Activated T-cell treated with anti-CD3 and anti-CD28 coated beads, Interleukin-2, amount 50 U/mL, for 72 hours (primary cell): Measurements from ENCODE around the gene TMEM63B. TPM values are rescaled to one million over a fixed set of nuclear protein-coding genes. Genes with fewer than 3 reads are reported as not detected.

ENCODE experiments used
- ATAC-seq, 2 donors: fragments of 150-1000 bp; cut with Tn5 transposase; replicated peaks in 1 of 2; 2 replicates each; pipeline ENCODE4 v1.10.0; 2021; ENCODE audit warnings: moderate library complexity in 2 of 2, mild to moderate bottlenecking in 1 of 2
- DNase-seq, 2 donors: peaks; one replicate each; pipeline ENCODE4 v3.0.0; 2021 to 2022; ENCODE audit warnings: mixed read lengths in 1 of 2
- H3K27ac Mint-ChIP-seq: one replicate; pipeline ENCODE4 v1.8.0; 2022; ENCODE audit warnings: mild to moderate bottlenecking, moderate library complexity, mixed read lengths
- H3K27me3 Mint-ChIP-seq: one replicate; pipeline ENCODE4 v1.8.0; 2022; ENCODE audit warnings: low read depth, mixed read lengths
- H3K36me3 Mint-ChIP-seq, 2 donors: one replicate each; pipeline ENCODE4 v1.8.0; 2022; ENCODE audit warnings: mixed read lengths in 2 of 2, mild to moderate bottlenecking in 1 of 2; ENCODE audit not compliant: insufficient read depth in 2 of 2
- H3K4me1 Mint-ChIP-seq: one replicate; pipeline ENCODE4 v1.8.0; 2022; ENCODE audit warnings: low read depth, mixed read lengths
- H3K4me3 Mint-ChIP-seq, 2 donors: one replicate each; pipeline ENCODE4 v1.8.0; 2022; ENCODE audit warnings: mild to moderate bottlenecking in 2 of 2, mixed read lengths in 2 of 2, moderate library complexity in 2 of 2
- H3K9me3 Mint-ChIP-seq, 2 donors: one replicate each; pipeline ENCODE4 v1.8.0; 2022; ENCODE audit warnings: mixed read lengths in 2 of 2
- total RNA-seq, 2 donors: library from RNA; stranded (reverse); gene quantifications; one replicate each; pipeline ENCODE4 v1.2.3, GENCODE V29; 2022

The TMEM63B gene
- total RNA-seq, 2 donors from 2014 or later = 16.3 to 17.9 TPM

- Mint-ChIP-seq H3K27ac (peak overlapping the region; percentile 12), H3K4me3 (no peak overlapping the region)
Observed at GRCh38 chr6:44115866-44116265, 11.5 kb upstream of the TMEM63B start.

GRCh38 chr6:44116641-44117382, 10.5 kb upstream of the TMEM63B start:
- Mint-ChIP-seq H3K4me1 (peaks cover 48% of the 10 kb centered on the region), H3K27ac (no peak overlapping the region), H3K4me3 (no peak overlapping the region), H3K9me3 (no peaks in the 10 kb centered on the region), H3K36me3 (peaks cover 0 to 10% of the 10 kb centered on the region in 2 donors), H3K27me3 (no peaks in the 10 kb centered on the region)
- ATAC-seq (peak in 1 of 2 donors; percentile 38), DNase-seq (no peak)

More at GRCh38 chr6:44115866-44116265, 11.5 kb upstream of the TMEM63B start:
- Mint-ChIP-seq H3K27me3 (no peaks in the 10 kb centered on the region), H3K36me3 (peaks cover 2 to 16% of the 10 kb centered on the region in 2 donors), H3K4me1 (peaks cover 39% of the 10 kb centered on the region), H3K9me3 (no peaks in the 10 kb centered on the region)
- DNase-seq (no peak), ATAC-seq (no peak)

- Mint-ChIP-seq H3K4me1 (peaks cover 54% of the 10 kb centered on the region), H3K27ac (no peak overlapping the region), H3K4me3 (no peak overlapping the region), H3K36me3 (peaks cover 0 to 5% of the 10 kb centered on the region in 2 donors), H3K27me3 (no peaks in the 10 kb centered on the region), H3K9me3 (no peaks in the 10 kb centered on the region)
- no peak for ATAC-seq
- DNase-seq = no peak
Observed at GRCh38 chr6:44117397-44118128, 9.8 kb upstream of the TMEM63B start.

DNA sequence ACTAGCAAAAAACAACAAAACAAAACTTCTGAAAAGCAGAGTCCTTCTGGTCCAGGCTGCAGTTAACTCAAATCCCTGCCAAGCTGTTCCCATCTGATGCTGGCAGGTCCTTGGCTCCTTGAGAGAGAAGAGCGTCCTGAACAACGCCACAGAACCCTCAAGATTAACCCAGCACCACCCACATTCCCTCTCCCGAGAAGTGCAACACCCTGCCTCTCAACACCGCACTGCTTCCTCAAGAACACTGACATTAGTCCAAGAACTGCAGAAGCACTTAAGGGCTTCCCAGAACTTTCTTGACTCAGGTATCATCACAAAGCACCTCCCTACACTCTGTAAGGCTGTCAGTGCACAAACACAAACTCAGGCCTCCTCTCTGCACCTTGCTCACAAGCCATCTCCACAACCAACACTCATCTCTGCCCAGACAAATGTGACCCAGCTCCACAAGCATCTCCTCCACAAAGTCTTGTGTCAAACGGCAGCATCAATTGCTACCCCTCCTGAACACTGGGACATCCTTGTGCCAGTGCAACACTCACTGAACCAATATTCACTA, 7.6 kb upstream of the TMEM63B start:
- peaks cover 0 to 6% of the 10 kb centered on the region in 2 donors for H3K36me3 Mint-ChIP-seq
- H3K27ac Mint-ChIP-seq = no peak overlapping the region
- H3K27me3 Mint-ChIP-seq = no peaks in the 10 kb centered on the region
- ATAC-seq (no peak), DNase-seq (no peak)
- H3K4me3 Mint-ChIP-seq = no peak overlapping the region
- H3K9me3 Mint-ChIP-seq = no peaks in the 10 kb centered on the region
- H3K4me1 Mint-ChIP-seq = peaks cover 76% of the 10 kb centered on the region

- ATAC-seq (no peak), DNase-seq (no peak)
- Mint-ChIP-seq H3K36me3 (peaks cover 3 to 6% of the 10 kb centered on the region in 2 donors), H3K27ac (no peak overlapping the region), H3K9me3 (no peaks in the 10 kb centered on the region), H3K4me3 (no peak overlapping the region), H3K27me3 (no peaks in the 10 kb centered on the region), H3K4me1 (peaks cover 87% of the 10 kb centered on the region)
Observed at GRCh38 chr6:44120692-44121443, 6.5 kb upstream of the TMEM63B start.

- DNase-seq = peak; percentile 5 to 13
- H3K9me3 Mint-ChIP-seq = no peaks in the 10 kb centered on the region
- H3K36me3 Mint-ChIP-seq = peaks cover 6 to 8% of the 10 kb centered on the region in 2 donors
- H3K4me1 Mint-ChIP-seq = peaks cover 85% of the 10 kb centered on the region
- peak overlapping the region; percentile 34 to 58 for H3K4me3 Mint-ChIP-seq
- ATAC-seq = no peak
- no peaks in the 10 kb centered on the region for H3K27me3 Mint-ChIP-seq
- H3K27ac Mint-ChIP-seq = no peak overlapping the region
Observed at GRCh38 chr6:44122801-44123200, 4.6 kb upstream of the TMEM63B start.

- Mint-ChIP-seq H3K27me3 (no peaks in the 10 kb centered on the region), H3K27ac (no peak overlapping the region), H3K4me3 (peak overlapping the region; percentile 34 to 58), H3K36me3 (peaks cover 6 to 8% of the 10 kb centered on the region in 2 donors), H3K4me1 (peaks cover 83% of the 10 kb centered on the region), H3K9me3 (no peaks in the 10 kb centered on the region)
- ATAC-seq = no peak
- no peak for DNase-seq
Observed at GRCh38 chr6:44123544-44123943, 3.8 kb upstream of the TMEM63B start.

DNA sequence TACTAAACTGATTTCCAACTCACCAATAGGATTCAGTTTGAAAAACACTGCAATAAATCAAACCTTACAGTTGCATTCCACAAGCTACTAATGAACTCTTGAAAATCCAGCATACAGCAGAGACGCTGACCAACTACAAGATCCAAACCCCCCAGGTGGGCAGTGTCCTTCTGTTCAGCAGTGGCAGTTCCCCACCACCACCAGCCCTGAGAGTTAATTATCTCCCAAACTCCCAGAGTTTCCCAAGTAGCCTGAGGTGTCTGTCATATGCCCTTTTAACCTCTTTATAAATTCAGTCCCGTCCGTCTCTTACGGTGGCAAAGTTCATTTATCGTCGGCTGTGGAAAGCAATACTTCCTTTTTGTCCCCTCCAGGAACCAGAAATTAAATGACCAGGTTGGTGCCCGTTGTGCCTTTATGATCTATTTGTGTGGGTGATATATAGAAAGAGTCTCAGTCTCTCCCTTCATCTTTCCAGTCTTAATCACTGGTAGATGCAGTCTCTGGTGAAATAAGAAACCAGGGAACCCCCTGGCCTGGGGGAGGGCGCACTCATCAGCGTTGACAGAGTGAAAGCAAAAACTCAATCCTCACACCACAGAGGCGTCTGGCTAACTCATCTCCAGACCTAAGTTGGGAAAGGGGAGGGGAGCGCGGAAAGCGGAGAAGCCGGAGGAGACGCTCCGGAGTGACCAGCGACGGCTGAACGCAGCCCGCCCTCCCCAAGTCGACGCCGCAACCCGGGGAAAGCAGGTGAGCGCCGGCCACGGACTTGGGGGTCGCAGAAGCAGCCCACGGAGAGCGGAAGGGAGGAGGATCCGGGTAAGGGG, 819 bp upstream of the TMEM63B start:
- Mint-ChIP-seq H3K36me3 (peaks cover 6 to 8% of the 10 kb centered on the region in 2 donors), H3K4me1 (peaks cover 59% of the 10 kb centered on the region), H3K9me3 (no peaks in the 10 kb centered on the region), H3K27ac (peak overlapping the region; percentile 53), H3K27me3 (no peaks in the 10 kb centered on the region), H3K4me3 (peak overlapping the region; percentile 87 to 90)
- peak; percentile 87 for ATAC-seq
- peak; percentile 87 to 91 for DNase-seq

- H3K27ac Mint-ChIP-seq = no peak overlapping the region
- H3K9me3 Mint-ChIP-seq = no peaks in the 10 kb centered on the region
- H3K27me3 Mint-ChIP-seq = no peaks in the 10 kb centered on the region
- peak overlapping the region; percentile 80 to 90 for H3K4me3 Mint-ChIP-seq
- peaks cover 6 to 8% of the 10 kb centered on the region in 2 donors for H3K36me3 Mint-ChIP-seq
- ATAC-seq (no peak), DNase-seq (peak; percentile 33 to 41)
- H3K4me1 Mint-ChIP-seq = peaks cover 50% of the 10 kb centered on the region
Observed at GRCh38 chr6:44128020-44128917, 915 bp downstream of the TMEM63B start.

GRCh38 chr6:44129841-44130322, 2.5 kb downstream of the TMEM63B start:
- ATAC-seq (no peak), DNase-seq (no peak)
- peak overlapping the region in 1 of 2 donors; percentile 63 for H3K4me3 Mint-ChIP-seq
- H3K27me3 Mint-ChIP-seq = no peaks in the 10 kb centered on the region
- peaks cover 42% of the 10 kb centered on the region for H3K4me1 Mint-ChIP-seq
- no peaks in the 10 kb centered on the region for H3K9me3 Mint-ChIP-seq
- peaks cover 6% of the 10 kb centered on the region in 2 donors for H3K36me3 Mint-ChIP-seq
- peak overlapping the region; percentile 77 for H3K27ac Mint-ChIP-seq

DNA sequence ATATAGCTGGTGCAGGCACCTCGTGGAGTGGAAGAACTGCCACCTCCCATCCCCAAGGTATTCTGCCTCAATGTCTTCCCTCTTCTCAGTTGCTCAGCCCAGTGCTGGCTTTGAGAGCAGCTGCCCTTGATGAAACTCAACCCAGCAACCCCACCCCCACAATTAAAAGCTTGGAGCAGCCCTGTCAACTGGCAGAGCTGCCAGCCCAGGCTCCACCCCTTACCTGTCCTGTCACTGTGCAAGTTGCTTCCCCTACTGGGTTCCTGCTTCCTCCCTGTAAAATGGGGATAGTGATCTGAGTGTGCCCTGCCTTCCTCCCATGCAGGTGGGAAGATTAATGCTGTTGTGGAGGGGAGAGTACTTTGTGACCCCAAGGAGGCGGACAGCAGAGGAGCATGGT, 4.5 kb downstream of the TMEM63B start:
- H3K27ac Mint-ChIP-seq = no peak overlapping the region
- no peak overlapping the region for H3K4me3 Mint-ChIP-seq
- H3K36me3 Mint-ChIP-seq = peaks cover 0 to 3% of the 10 kb centered on the region in 2 donors
- ATAC-seq (no peak), DNase-seq (no peak)
- no peaks in the 10 kb centered on the region for H3K27me3 Mint-ChIP-seq
- no peaks in the 10 kb centered on the region for H3K9me3 Mint-ChIP-seq
- H3K4me1 Mint-ChIP-seq = peaks cover 23% of the 10 kb centered on the region
